Gastroesophageal sphincter (tissue), 4 donors: ENCODE data around the gene MED7. TPM values are rescaled to one million over a fixed set of nuclear protein-coding genes. Genes with fewer than 3 reads are reported as not detected.

Source experiments
- ATAC-seq: fragments of 150-250 bp; one replicate; pipeline ENCODE4 v1.9.1; 2016; ENCODE audit warnings: mild to moderate bottlenecking, moderate library complexity
- H3K27ac ChIP-seq, 4 donors: fragments of 200-600 bp; sonication (generic) in 3 of 4; 1 replicate in 3 of 4; 2 replicates in 1 of 4; pipeline ENCODE4 v1.5.1; 2016 to 2019
- H3K27me3 ChIP-seq: fragments of 200-600 bp; sonication (generic); one replicate; pipeline ENCODE4 v1.5.1; 2019
- H3K36me3 ChIP-seq, 2 donors: fragments of 200-600 bp; sonication (generic); one replicate each; pipeline ENCODE4 v1.5.1; 2019; ENCODE audit warnings: control low read depth in 1 of 2
- H3K4me1 ChIP-seq, 3 donors: fragments of 200-600 bp; sonication (generic); 1 replicate in 2 of 3; 2 replicates in 1 of 3; pipeline ENCODE4 v1.5.1; 2016 to 2019; ENCODE audit warnings: control low read depth in 2 of 3
- H3K4me3 ChIP-seq, 2 donors: fragments of 200-600 bp; sonication (generic); one replicate each; pipeline ENCODE4 v1.5.1; 2019; ENCODE audit warnings: mild to moderate bottlenecking in 1 of 2, moderate library complexity in 1 of 2
- H3K9me3 ChIP-seq, 3 donors: fragments of 200-600 bp; sonication (generic); one replicate each; pipeline ENCODE4 v1.5.1; 2017 to 2019; ENCODE audit warnings: control low read depth in 2 of 3
- EP300 ChIP-seq: sonication (generic); formaldehyde crosslinking; IDR thresholded peaks from one replicate; pipeline ENCODE4 v1.6.1; 2017; ENCODE audit warnings: antibody characterized with exemption, mild to moderate bottlenecking
- POLR2A ChIP-seq, 2 donors: fragments of 450-650 bp; IDR thresholded peaks; one replicate each; pipeline ENCODE4 v1.6.1; 2017; ENCODE audit warnings: antibody characterized with exemption in 2 of 2, mild to moderate bottlenecking in 2 of 2, moderate library complexity in 1 of 2
- POLR2AphosphoS5 ChIP-seq: sonication (generic); formaldehyde crosslinking; IDR thresholded peaks from one replicate; pipeline ENCODE4 v1.6.1; 2017; ENCODE audit warnings: antibody characterized with exemption
- WGBS, 2 donors: methylation state at CpG; one replicate each; pipeline ENCODE4 v1.1.5; 2018; ENCODE audit warnings: low coverage in 1 of 2; 5-methylcytosine and 5-hydroxymethylcytosine counted together
- total RNA-seq, 4 donors: library from RNA; depleted of rRNA; stranded (reverse); fragments of >200 nt; gene quantifications; one replicate each; pipeline ENCODE4 v1.1.0, GENCODE V29; 2016
- TF ChIP-seq, protein P1 (sequence below), 4 experiments: fragments of 200-600 bp in 2 of 4; fragments of 450-650 bp in 2 of 4; sonication (generic) in 1 of 4; IDR thresholded peaks; one replicate each; pipeline ENCODE4 v1.5.1; 2017 to 2019; ENCODE audit warnings: antibody characterized with exemption in 4 of 4, mild to moderate bottlenecking in 2 of 4, moderate library complexity in 2 of 4

MED7 gene
- total RNA-seq, 4 donors from 2014 or later, result 8.9 to 17.9 (median 11.7) TPM

GRCh38 chr5:157162919-157163510 lies 20.4 kb upstream of the MED7 start:
- no peaks in the 10 kb centered on the region for H3K9me3 ChIP-seq
- no peak overlapping the region for H3K4me3 ChIP-seq
- H3K36me3 ChIP-seq, result no peaks in the 10 kb centered on the region
- no peak overlapping the region for H3K27ac ChIP-seq
- TF ChIP-seq POLR2A (IDR thresholded peaks at IDR 0.05) (no peak), EP300 (no peak), POLR2AphosphoS5 (no peak)
- TF ChIP-seq, protein P1, sequence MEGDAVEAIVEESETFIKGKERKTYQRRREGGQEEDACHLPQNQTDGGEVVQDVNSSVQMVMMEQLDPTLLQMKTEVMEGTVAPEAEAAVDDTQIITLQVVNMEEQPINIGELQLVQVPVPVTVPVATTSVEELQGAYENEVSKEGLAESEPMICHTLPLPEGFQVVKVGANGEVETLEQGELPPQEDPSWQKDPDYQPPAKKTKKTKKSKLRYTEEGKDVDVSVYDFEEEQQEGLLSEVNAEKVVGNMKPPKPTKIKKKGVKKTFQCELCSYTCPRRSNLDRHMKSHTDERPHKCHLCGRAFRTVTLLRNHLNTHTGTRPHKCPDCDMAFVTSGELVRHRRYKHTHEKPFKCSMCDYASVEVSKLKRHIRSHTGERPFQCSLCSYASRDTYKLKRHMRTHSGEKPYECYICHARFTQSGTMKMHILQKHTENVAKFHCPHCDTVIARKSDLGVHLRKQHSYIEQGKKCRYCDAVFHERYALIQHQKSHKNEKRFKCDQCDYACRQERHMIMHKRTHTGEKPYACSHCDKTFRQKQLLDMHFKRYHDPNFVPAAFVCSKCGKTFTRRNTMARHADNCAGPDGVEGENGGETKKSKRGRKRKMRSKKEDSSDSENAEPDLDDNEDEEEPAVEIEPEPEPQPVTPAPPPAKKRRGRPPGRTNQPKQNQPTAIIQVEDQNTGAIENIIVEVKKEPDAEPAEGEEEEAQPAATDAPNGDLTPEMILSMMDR (IDR thresholded peaks at IDR 0.05), result no peak
- no peak for ATAC-seq
- 33 to 83% methylated on average over 1 to 3 of the region's 12 CpGs for WGBS, 2 donors
- H3K27me3 ChIP-seq, result peaks cover 18% of the 10 kb centered on the region
- H3K4me1 ChIP-seq, result no peaks in the 10 kb centered on the region

GRCh38 chr5:157161996-157162395 lies 19.3 kb upstream of the MED7 start:
- 75 to 100% methylated on average over 1 to 5 of the region's 6 CpGs for WGBS, 2 donors
- ATAC-seq, result no peak
- Histone ChIP-seq H3K9me3 (no peaks in the 10 kb centered on the region), H3K27ac (no peak overlapping the region), H3K4me3 (no peak overlapping the region), H3K4me1 (no peaks in the 10 kb centered on the region), H3K27me3 (peaks cover 18% of the 10 kb centered on the region), H3K36me3 (no peaks in the 10 kb centered on the region)
- no peak for TF ChIP-seq POLR2AphosphoS5
- TF ChIP-seq, protein P1 (IDR thresholded peaks at IDR 0.05), result no peak
- no peak for TF ChIP-seq EP300
- TF ChIP-seq POLR2A (IDR thresholded peaks at IDR 0.05), result no peak

DNA sequence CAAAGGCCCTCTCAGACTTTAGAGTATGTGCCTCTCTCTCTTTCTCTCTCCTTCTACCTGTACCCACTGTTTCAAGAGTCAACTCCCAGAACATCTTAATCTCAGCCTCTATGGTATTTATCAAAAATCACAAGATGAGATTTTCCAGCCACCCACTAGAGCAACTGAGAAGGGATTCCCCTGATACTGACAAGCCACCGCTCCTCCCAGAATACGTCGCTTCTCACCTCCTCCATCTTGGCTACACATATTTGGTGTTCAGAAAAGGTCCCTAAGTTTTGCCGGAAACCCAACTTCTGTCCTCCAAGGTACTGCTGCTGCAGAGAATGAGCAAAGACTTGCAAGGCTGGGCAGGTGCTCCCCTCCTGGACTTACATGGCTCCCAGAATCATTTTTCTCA lies 17.3 kb upstream of the MED7 start:
- Histone ChIP-seq H3K9me3 (no peaks in the 10 kb centered on the region), H3K36me3 (no peaks in the 10 kb centered on the region), H3K4me1 (no peaks in the 10 kb centered on the region), H3K4me3 (no peak overlapping the region), H3K27me3 (peaks cover 18% of the 10 kb centered on the region), H3K27ac (no peak overlapping the region)
- TF ChIP-seq EP300, result no peak
- no peak for TF ChIP-seq POLR2A (IDR thresholded peaks at IDR 0.05)
- 85% methylated on average over 4 of the region's 4 CpGs; no CpG with 5 or more reads in 1 of the 2 donors for WGBS, 2 donors
- ATAC-seq, result no peak

DNA sequence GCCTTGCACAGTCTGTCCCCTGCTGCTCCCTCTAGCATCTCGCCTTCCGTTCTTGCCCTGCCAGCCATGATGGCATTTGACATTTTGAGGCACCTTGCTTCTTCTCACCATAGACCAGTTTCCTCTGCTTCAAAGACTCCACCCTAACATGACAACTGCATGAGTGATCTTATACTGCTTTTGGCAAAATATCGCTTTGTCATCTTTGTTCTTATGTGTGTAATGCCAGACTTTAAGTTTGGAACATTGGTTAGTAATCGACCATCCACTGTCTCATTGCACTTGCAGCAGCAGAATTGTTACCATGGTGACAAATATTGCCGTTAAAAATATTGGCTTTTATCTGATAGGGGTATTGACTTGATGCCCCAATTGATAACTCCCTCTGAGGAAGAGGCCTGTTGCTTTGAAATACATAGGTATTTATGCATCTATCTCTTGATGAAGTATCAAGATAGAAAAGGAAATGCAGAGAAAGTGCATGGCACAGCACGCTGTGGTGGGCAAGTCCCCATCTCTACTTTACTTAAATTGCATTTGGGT lies 16.6 kb upstream of the MED7 start:
- no peaks in the 10 kb centered on the region for H3K9me3 ChIP-seq
- H3K36me3 ChIP-seq, result no peaks in the 10 kb centered on the region
- H3K27ac ChIP-seq, result no peak overlapping the region
- H3K27me3 ChIP-seq, result peaks cover 18% of the 10 kb centered on the region
- TF ChIP-seq POLR2AphosphoS5 (no peak), POLR2A (IDR thresholded peaks at IDR 0.05) (no peak), EP300 (no peak)
- TF ChIP-seq, protein P1 (IDR thresholded peaks at IDR 0.05), result no peak
- no peak for ATAC-seq
- WGBS, 2 donors, result 84 to 89% methylated on average over 6 of the region's 6 CpGs
- no peaks in the 10 kb centered on the region for H3K4me1 ChIP-seq
- H3K4me3 ChIP-seq, result no peak overlapping the region

- ATAC-seq, result no peak
- peaks cover 12% of the 10 kb centered on the region for H3K27me3 ChIP-seq
Measured at GRCh38 chr5:157157293-157157891, 14.7 kb upstream of the MED7 start.

More at GRCh38 chr5:157157293-157157891, 14.7 kb upstream of the MED7 start:
- 56% methylated on average over 1 of the region's 1 CpG; no CpG with 5 or more reads in 1 of the 2 donors for WGBS, 2 donors
- no peak for TF ChIP-seq EP300
- no peak for TF ChIP-seq POLR2AphosphoS5
- no peak for TF ChIP-seq POLR2A (IDR thresholded peaks at IDR 0.05)
- TF ChIP-seq, protein P1 (IDR thresholded peaks at IDR 0.05), result no peak
- no peaks in the 10 kb centered on the region for H3K9me3 ChIP-seq
- H3K36me3 ChIP-seq, result no peaks in the 10 kb centered on the region
- H3K27ac ChIP-seq, result no peak overlapping the region
- no peaks in the 10 kb centered on the region for H3K4me1 ChIP-seq
- no peak overlapping the region for H3K4me3 ChIP-seq
